Neural progenitor cell (in vitro differentiated cells): ENCODE results near the gene TPSD1. TPM values are rescaled to one million over a fixed set of nuclear protein-coding genes. Genes with fewer than 3 reads are reported as not detected.

ENCODE experiments used
- DNase-seq: peaks from one replicate; pipeline ENCODE4 v3.0.0-alpha.2; 2016; ENCODE audit warnings: low spot score
- H2AFZ ChIP-seq: fragments of 200-600 bp; sonication (generic); replicated peaks from 2 replicates; pipeline ENCODE4 v1.6.1; 2016; ENCODE audit warnings: antibody characterized with exemption
- H3F3A ChIP-seq: fragments of 200-600 bp; sonication (generic); 2 replicates; pipeline ENCODE4 v1.6.1; 2016; ENCODE audit warnings: antibody characterized with exemption, low read depth
- H3K27ac ChIP-seq: fragments of 200-600 bp; sonication (generic); 2 replicates; pipeline ENCODE4 v1.5.1; 2016; ENCODE audit warnings: mild to moderate bottlenecking
- H3K27me3 ChIP-seq: fragments of 200-600 bp; sonication (generic); 2 replicates; pipeline ENCODE4 v1.6.1; 2016; ENCODE audit warnings: mild to moderate bottlenecking, moderate library complexity
- H3K36me3 ChIP-seq: fragments of 200-600 bp; sonication (generic); 2 replicates; pipeline ENCODE4 v1.5.1; 2016
- H3K4me1 ChIP-seq: fragments of 200-600 bp; sonication (generic); 2 replicates; pipeline ENCODE4 v1.6.1; 2016; ENCODE audit warnings: mixed run types
- H3K4me2 ChIP-seq: fragments of 200-600 bp; sonication (generic); 2 replicates; pipeline ENCODE4 v1.6.1; 2016
- H3K4me3 ChIP-seq: fragments of 200-600 bp; sonication (generic); 2 replicates; pipeline ENCODE4 v1.5.1; 2016
- H3K79me2 ChIP-seq: fragments of 200-600 bp; sonication (generic); 2 replicates; pipeline ENCODE4 v1.6.1; 2016; ENCODE audit warnings: low read depth
- H3K9ac ChIP-seq: fragments of 200-600 bp; sonication (generic); 2 replicates; pipeline ENCODE4 v1.6.1; 2016
- H3K9me3 ChIP-seq: fragments of 200-600 bp; sonication (generic); 2 replicates; pipeline ENCODE4 v1.5.1; 2016; ENCODE audit warnings: low read depth
- H4K20me1 ChIP-seq: fragments of 200-600 bp; sonication (generic); 2 replicates; pipeline ENCODE4 v1.6.1; 2016; ENCODE audit warnings: low read depth
- H3K27ac Mint-ChIP-seq: 3 replicates; pipeline ENCODE4 v1.8.0; 2021; ENCODE audit warnings: mixed read lengths
- H3K27me3 Mint-ChIP-seq: 2 replicates; pipeline ENCODE4 v1.8.0; 2022; ENCODE audit warnings: low read depth, mild to moderate bottlenecking, inconsistent platforms, moderate library complexity, mixed read lengths; ENCODE audit not compliant: insufficient read depth
- H3K36me3 Mint-ChIP-seq: 3 replicates; pipeline ENCODE4 v1.8.0; 2021; ENCODE audit warnings: mixed read lengths
- H3K4me1 Mint-ChIP-seq: 3 replicates; pipeline ENCODE4 v1.8.0; 2021; ENCODE audit warnings: mixed read lengths
- H3K4me3 Mint-ChIP-seq: 3 replicates; pipeline ENCODE4 v1.8.0; 2021; ENCODE audit warnings: mild to moderate bottlenecking, moderate library complexity, mixed read lengths
- H3K9me3 Mint-ChIP-seq: 3 replicates; pipeline ENCODE4 v1.8.0; 2020; ENCODE audit warnings: mixed read lengths
- CTCF ChIP-seq: fragments of 200-600 bp; sonication (generic); IDR thresholded peaks from 2 replicates; pipeline ENCODE4 v1.5.1; 2017; ENCODE audit warnings: antibody characterized with exemption, mild to moderate bottlenecking
- EZH2 ChIP-seq: fragments of 200-600 bp; sonication (generic); IDR thresholded peaks from 2 replicates; pipeline ENCODE4 v1.6.1; 2017; ENCODE audit warnings: antibody characterized with exemption, mild to moderate bottlenecking, moderate library complexity
- EZH2phosphoT487 ChIP-seq: fragments of 200-600 bp; sonication (generic); IDR thresholded peaks from 2 replicates; pipeline ENCODE4 v1.6.1; 2017; ENCODE audit warnings: antibody characterized with exemption
- total RNA-seq: library from RNA; depleted of rRNA; stranded (reverse); fragments of >200 nt; gene quantifications from 2 replicates; pipeline ENCODE4 v1.2.3, GENCODE V29; 2015; ENCODE audit warnings: low replicate concordance

Gene TPSD1
- total RNA-seq, 1 donor from 2014 or later: not detected

DNA sequence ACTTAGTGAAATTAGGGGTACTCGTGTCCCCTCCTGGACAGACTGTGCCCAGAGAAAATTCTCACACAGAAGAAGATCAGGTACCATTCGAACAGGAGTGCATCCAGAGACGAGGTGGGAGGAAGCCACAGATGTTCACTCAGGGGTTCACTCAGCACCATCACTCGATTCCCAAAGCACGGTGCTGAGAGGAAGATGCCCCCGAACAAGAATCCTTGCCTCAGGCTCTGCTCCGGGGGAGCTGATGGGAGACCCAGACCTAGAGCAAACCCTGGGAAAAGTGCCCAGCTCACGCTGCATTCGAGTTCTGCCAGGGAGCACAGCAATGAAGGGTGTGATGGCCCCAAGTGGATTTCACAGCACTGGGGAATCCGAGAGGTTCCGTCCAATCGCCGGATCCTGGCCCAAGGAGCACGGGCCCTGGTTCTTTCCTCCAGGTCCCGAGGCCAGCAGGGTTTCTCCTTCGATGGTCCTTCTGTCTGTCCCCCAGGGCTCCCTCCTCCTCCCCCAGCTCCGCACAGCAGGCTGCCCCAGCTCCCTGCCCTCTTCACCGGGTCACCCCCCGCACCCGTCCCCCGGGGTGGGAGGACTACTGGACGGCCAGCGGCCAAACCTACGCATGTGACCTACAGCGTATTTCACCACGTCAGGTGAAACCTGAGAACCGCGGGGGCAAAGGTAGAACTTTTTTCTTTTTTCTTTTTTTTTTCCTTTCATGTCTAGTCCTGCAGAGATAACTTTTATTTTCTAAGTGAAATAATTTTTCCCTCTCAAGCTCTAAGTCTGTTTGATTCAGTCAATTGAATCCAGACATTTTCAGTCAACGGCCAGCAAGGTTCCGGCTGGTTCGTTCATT, 43.4 kb downstream of the TPSD1 start:
- peaks cover 3% of the 10 kb centered on the region for H3K4me1 ChIP-seq
- H4K20me1 ChIP-seq: no peaks in the 10 kb centered on the region
- no peaks in the 10 kb centered on the region for H3K36me3 Mint-ChIP-seq
- H3K4me3 ChIP-seq: no peak overlapping the region
- H3K79me2 ChIP-seq: no peaks in the 10 kb centered on the region
- no peak overlapping the region for H3K4me2 ChIP-seq
- no peak overlapping the region for H3K4me3 Mint-ChIP-seq
- no peak overlapping the region for H3K27ac Mint-ChIP-seq
- TF ChIP-seq EZH2 (no peak), EZH2phosphoT487 (no peak), CTCF (no peak)
- H3K9ac ChIP-seq: no peak overlapping the region
- peaks cover 12% of the 10 kb centered on the region for H3K27me3 Mint-ChIP-seq
- no peaks in the 10 kb centered on the region for H3K36me3 ChIP-seq
- no peaks in the 10 kb centered on the region for H3K9me3 Mint-ChIP-seq
- no peak for DNase-seq
- peaks cover 10% of the 10 kb centered on the region for H3K4me1 Mint-ChIP-seq
- H3F3A ChIP-seq: no peaks in the 10 kb centered on the region
- no peak overlapping the region for H2AFZ ChIP-seq
- no peak overlapping the region for H3K27ac ChIP-seq
- peaks cover 30% of the 10 kb centered on the region for H3K27me3 ChIP-seq
- H3K9me3 ChIP-seq: no peaks in the 10 kb centered on the region

DNA sequence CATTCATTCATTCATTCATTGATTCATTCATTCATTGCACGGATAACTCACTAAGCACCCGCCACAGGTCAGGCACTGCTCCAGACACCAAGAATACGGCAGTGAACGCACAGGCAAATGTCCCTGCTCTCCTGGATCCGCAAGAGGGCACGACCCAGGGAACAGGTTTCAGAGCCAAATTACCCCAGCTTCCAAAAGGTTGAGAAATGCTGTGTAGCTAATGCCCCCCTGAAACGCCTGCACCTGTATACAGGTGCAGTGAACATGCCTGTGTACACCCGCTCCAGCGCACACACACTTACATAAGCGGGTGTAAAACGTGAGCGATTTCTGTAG, 44.0 kb downstream of the TPSD1 start:
- Histone ChIP-seq H3K4me3 (no peak overlapping the region), H3K79me2 (no peaks in the 10 kb centered on the region), H3K4me1 (peaks cover 3% of the 10 kb centered on the region), H3K9ac (no peak overlapping the region), H3K27me3 (peaks cover 30% of the 10 kb centered on the region), H3K4me2 (no peak overlapping the region), H4K20me1 (no peaks in the 10 kb centered on the region), H3K9me3 (no peaks in the 10 kb centered on the region), H3K27ac (no peak overlapping the region), H2AFZ (no peak overlapping the region), H3F3A (no peaks in the 10 kb centered on the region), H3K36me3 (no peaks in the 10 kb centered on the region)
- Mint-ChIP-seq H3K9me3 (no peaks in the 10 kb centered on the region), H3K4me1 (peaks cover 6% of the 10 kb centered on the region), H3K27me3 (peaks cover 12% of the 10 kb centered on the region), H3K27ac (no peak overlapping the region), H3K4me3 (no peak overlapping the region), H3K36me3 (no peaks in the 10 kb centered on the region)
- no peak for DNase-seq
- TF ChIP-seq EZH2phosphoT487: no peak
- TF ChIP-seq CTCF: no peak
- no peak for TF ChIP-seq EZH2

- Histone ChIP-seq H2AFZ (no peak overlapping the region), H3K4me3 (no peak overlapping the region)
- TF ChIP-seq CTCF (peak; percentile 82), EZH2phosphoT487 (no peak)
Observed at GRCh38 chr16:1300664-1301476, 45.0 kb downstream of the TPSD1 start.

More at GRCh38 chr16:1300664-1301476, 45.0 kb downstream of the TPSD1 start:
- Mint-ChIP-seq H3K36me3 (no peaks in the 10 kb centered on the region), H3K9me3 (no peaks in the 10 kb centered on the region), H3K4me1 (peaks cover 6% of the 10 kb centered on the region), H3K27me3 (peaks cover 12% of the 10 kb centered on the region), H3K4me3 (no peak overlapping the region), H3K27ac (no peak overlapping the region)
- Histone ChIP-seq H3K79me2 (no peaks in the 10 kb centered on the region), H3K9ac (no peak overlapping the region), H3F3A (no peaks in the 10 kb centered on the region), H3K27ac (no peak overlapping the region), H3K4me1 (peaks cover 3% of the 10 kb centered on the region), H3K9me3 (no peaks in the 10 kb centered on the region), H4K20me1 (no peaks in the 10 kb centered on the region), H3K36me3 (no peaks in the 10 kb centered on the region), H3K4me2 (peak overlapping the region; percentile 51), H3K27me3 (peaks cover 30% of the 10 kb centered on the region)
- DNase-seq: peak; percentile 84
